ENCODE data around the gene GABRD. TPM values are rescaled to one million over a fixed set of nuclear protein-coding genes. Genes with fewer than 3 reads are reported as not detected.

GABRD gene
- polyA plus RNA-seq, 1 experiment = not detected

GRCh38 chr1:2072109-2072806 lies 53.1 kb downstream of the GABRD start:
- peaks cover 8% of the 10 kb centered on the region for H3K27me3 ChIP-seq (ENCODE audit: control insufficient read depth, insufficient read depth, low read length)
- H3K4me3 ChIP-seq (ENCODE audit: low read depth, low read length) = no peak overlapping the region
- no peaks in the 10 kb centered on the region for H3K36me3 ChIP-seq (ENCODE audit: control insufficient read depth, insufficient read depth, low read length)
- TF ChIP-seq CTCF (IDR thresholded peaks at IDR 0.05; ENCODE audit: insufficient read depth, low read depth, low read length) = no peak
- ChIA-PET CTCF (interaction anchor here (1.8 to 1.9 kb wide), 2 partner anchors 18 to 28 kb away, joined by 5 to 9 read pairs; no protein-coding TSS in a partner anchor), POLR2A (no interaction called here)
- no peak for DNase-seq (ENCODE audit: low read depth)

- DNase-seq (ENCODE audit: low read depth) = no peak
- H3K36me3 ChIP-seq (ENCODE audit: control insufficient read depth, insufficient read depth, low read length) = no peaks in the 10 kb centered on the region
- no peak for TF ChIP-seq CTCF (IDR thresholded peaks at IDR 0.05; ENCODE audit: insufficient read depth, low read depth, low read length)
- CTCF ChIA-PET = interaction anchor here (1.8 to 1.9 kb wide), 2 partner anchors 18 to 28 kb away, joined by 5 to 9 read pairs; no protein-coding TSS in a partner anchor
- POLR2A ChIA-PET = no interaction called here
- no peak overlapping the region for H3K4me3 ChIP-seq (ENCODE audit: low read depth, low read length)
- H3K27me3 ChIP-seq (ENCODE audit: control insufficient read depth, insufficient read depth, low read length) = peaks cover 8% of the 10 kb centered on the region
Measured at GRCh38 chr1:2072891-2073290, 53.7 kb downstream of the GABRD start.

- no peak for DNase-seq (ENCODE audit: low read depth)
- Histone ChIP-seq H3K4me3 (ENCODE audit: low read depth, low read length) (peak overlapping the region; percentile 50), H3K27me3 (ENCODE audit: control insufficient read depth, insufficient read depth, low read length) (peaks cover 8% of the 10 kb centered on the region), H3K36me3 (ENCODE audit: control insufficient read depth, insufficient read depth, low read length) (no peaks in the 10 kb centered on the region)
- POLR2A ChIA-PET = no interaction called here
- TF ChIP-seq CTCF (IDR thresholded peaks at IDR 0.05; ENCODE audit: insufficient read depth, low read depth, low read length) = no peak
- CTCF ChIA-PET = interaction anchor here (1.9 kb wide), 1 partner anchor 17 kb away, joined by 5 read pairs; no protein-coding TSS in a partner anchor
Measured at GRCh38 chr1:2073382-2074230, 54.5 kb downstream of the GABRD start.

GRCh38 chr1:2074396-2074795 lies 55.3 kb downstream of the GABRD start:
- H3K36me3 ChIP-seq (ENCODE audit: control insufficient read depth, insufficient read depth, low read length) = no peaks in the 10 kb centered on the region
- POLR2A ChIA-PET = no interaction called here
- H3K27me3 ChIP-seq (ENCODE audit: control insufficient read depth, insufficient read depth, low read length) = peaks cover 8% of the 10 kb centered on the region
- CTCF ChIA-PET = no interaction called here
- no peak for DNase-seq (ENCODE audit: low read depth)
- no peak for TF ChIP-seq CTCF (IDR thresholded peaks at IDR 0.05; ENCODE audit: insufficient read depth, low read depth, low read length)
- no peak overlapping the region for H3K4me3 ChIP-seq (ENCODE audit: low read depth, low read length)

All from BJ (cell line).